ENCODE results near the gene AMDHD1.
A peak's percentile ranks its signal among the peaks of the same experiment; 100 is the strongest.
"Not testable (repeated sequence)": the region's sequence is repeated elsewhere in the genome, so short reads cannot be mapped to it uniquely, and the experiment has no call there.

The AMDHD1 gene

DNA sequence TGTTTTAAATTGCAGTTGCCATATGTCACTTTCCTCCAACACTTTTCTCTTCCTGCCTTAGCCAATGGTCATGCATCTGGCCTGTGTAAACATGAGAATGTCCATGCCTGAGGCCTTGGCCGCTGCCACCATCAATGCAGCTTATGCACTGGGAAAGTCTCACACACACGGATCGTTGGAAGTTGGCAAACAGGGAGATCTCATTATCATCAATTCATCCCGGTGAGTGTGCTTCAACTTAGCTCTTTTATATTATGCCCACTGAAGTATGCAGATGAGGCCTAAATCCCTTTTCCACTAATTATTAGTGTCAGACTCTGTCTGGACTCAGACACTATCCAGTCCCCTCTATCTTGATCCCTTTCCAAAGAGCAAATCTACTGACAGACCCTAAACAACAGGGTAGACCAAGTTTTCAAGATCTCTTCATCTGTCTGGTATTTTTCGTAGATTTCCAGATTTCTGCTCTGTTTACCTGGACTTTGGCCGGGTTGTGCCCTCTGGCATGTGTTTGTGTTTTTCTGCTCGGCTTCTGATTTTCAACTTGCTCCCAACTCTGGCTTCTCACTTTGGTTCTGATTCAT, 23.2 kb downstream of the AMDHD1 start:
- no peak for TF ChIP-seq ZFX (IDR thresholded peaks at IDR 0.05; ENCODE audit: borderline replicate concordance)
- TF ChIP-seq, protein P1, sequence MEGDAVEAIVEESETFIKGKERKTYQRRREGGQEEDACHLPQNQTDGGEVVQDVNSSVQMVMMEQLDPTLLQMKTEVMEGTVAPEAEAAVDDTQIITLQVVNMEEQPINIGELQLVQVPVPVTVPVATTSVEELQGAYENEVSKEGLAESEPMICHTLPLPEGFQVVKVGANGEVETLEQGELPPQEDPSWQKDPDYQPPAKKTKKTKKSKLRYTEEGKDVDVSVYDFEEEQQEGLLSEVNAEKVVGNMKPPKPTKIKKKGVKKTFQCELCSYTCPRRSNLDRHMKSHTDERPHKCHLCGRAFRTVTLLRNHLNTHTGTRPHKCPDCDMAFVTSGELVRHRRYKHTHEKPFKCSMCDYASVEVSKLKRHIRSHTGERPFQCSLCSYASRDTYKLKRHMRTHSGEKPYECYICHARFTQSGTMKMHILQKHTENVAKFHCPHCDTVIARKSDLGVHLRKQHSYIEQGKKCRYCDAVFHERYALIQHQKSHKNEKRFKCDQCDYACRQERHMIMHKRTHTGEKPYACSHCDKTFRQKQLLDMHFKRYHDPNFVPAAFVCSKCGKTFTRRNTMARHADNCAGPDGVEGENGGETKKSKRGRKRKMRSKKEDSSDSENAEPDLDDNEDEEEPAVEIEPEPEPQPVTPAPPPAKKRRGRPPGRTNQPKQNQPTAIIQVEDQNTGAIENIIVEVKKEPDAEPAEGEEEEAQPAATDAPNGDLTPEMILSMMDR (IDR thresholded peaks at IDR 0.05), result no peak
- H3K27ac ChIP-seq, result peak overlapping the region; percentile 62

DNA sequence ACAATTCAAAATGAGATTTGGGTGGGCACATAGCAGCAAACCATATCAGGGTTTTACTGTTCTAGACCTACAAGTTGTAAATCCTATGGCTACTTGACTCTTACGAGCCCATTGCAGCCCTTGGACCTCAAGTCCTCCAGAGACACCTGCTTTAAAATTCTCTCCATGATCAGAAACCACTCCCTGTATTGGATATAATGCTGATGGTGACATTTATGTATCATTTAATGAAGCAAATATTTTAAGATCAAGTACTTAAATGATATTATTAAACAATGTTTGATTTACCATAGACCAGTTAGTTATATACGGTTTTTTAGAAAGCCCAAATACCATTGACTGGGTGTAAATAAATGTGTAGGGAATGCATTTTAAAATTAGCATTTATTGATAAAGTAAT, 24.2 kb downstream of the AMDHD1 start:
- H3K27ac ChIP-seq, result no peak overlapping the region
- TF ChIP-seq, protein P1 (IDR thresholded peaks at IDR 0.05), result no peak
- no peak for TF ChIP-seq ZFX (IDR thresholded peaks at IDR 0.05; ENCODE audit: borderline replicate concordance)

DNA sequence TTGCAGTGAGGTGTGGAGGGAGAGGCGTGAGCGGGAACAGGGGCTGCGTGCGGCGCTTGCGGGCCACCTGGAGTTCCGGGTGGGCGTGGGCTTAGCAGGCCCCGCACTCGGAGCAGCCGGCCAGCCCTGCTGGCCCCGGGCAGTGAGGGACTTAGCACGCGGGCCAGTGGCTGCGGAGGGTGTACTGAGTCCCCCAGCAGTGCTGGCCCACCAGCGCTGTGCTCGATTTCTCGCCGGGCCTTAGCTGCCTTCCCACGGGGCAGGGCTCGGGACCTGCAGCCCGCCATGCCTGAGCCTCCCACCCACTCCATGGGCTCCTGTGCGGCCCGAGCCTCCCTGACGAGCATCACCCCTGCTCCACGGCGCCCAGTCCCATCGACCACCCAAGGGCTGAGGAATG, 26.0 kb downstream of the AMDHD1 start:
- H3K27ac ChIP-seq, result not testable (repeated sequence)

DNA sequence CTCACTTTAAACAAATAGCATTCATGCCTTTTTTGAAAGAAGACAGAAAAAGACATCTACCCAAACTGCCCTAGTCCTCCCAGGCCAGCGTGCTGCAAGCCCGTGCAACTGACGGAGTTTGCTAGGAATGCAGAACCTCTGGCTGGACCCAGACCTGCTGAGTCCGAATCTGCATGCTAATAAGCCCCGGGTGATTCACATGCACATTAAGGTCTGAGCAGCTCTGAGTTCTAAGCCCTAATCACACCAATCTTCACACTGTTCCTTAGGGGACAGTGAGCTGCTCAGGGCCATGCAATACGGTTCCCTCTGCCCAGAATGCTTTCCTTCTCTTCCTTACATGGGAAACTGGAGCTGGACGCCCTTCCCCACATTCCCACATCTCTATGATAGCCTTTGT, 27.8 kb downstream of the AMDHD1 start:
- no peak overlapping the region for H3K27ac ChIP-seq
- TF ChIP-seq ZFX (IDR thresholded peaks at IDR 0.05; ENCODE audit: borderline replicate concordance), result no peak
- TF ChIP-seq, protein P1 (IDR thresholded peaks at IDR 0.05), result no peak

DNA sequence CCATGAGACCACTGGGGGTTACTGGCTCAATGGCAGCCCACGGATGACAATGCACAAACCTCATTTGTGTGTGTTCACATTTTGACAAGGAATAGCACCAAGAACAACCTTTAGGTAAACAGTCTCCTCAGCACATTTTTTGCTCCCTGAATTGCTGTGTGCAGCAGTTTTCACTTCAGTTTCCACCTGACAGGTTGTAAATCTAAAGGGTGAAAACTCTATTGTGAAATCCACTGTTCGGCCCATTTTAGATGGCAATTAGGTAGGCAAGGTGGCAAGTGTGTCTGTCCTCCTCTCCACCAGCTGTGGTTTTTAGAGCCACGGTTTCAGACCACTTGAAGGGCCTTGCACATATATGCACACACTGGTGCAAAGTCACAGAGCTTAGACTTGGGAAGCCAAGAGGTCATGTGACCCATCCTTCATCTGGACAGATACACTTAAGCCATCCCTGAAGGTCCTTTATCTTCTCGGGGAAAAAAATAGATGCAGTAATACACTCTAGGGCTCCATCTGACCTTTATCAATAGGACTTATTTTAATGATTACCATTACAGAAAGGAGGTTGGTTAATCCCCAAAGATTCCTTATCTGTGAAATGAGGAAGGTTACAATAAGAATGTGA, 29.8 kb downstream of the AMDHD1 start:
- TF ChIP-seq, protein P1 (IDR thresholded peaks at IDR 0.05), result no peak
- TF ChIP-seq ZFX (IDR thresholded peaks at IDR 0.05; ENCODE audit: borderline replicate concordance), result no peak
- no peak overlapping the region for H3K27ac ChIP-seq

DNA sequence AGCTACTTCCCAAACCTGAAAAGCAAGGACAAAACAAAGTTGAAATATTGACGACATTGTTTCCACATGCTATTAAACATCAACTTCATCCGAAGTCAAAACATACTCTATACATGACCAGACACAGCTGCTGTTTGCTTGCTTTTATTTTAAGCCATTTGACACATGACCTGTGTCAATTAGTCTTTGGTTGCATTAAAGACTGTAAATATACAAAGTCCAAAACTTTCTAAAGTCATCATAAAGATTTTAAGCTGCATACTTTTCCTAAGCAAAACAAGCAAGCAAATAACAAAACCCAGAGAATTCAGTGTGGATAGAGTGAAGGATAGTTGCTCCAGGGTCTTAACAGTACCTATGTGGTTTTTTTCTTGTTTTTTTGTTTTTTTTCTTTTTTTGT, 31.2 kb downstream of the AMDHD1 start:
- TF ChIP-seq ZFX (IDR thresholded peaks at IDR 0.05; ENCODE audit: borderline replicate concordance), result no peak
- TF ChIP-seq, protein P1 (IDR thresholded peaks at IDR 0.05), result no peak
- no peak overlapping the region for H3K27ac ChIP-seq

DNA sequence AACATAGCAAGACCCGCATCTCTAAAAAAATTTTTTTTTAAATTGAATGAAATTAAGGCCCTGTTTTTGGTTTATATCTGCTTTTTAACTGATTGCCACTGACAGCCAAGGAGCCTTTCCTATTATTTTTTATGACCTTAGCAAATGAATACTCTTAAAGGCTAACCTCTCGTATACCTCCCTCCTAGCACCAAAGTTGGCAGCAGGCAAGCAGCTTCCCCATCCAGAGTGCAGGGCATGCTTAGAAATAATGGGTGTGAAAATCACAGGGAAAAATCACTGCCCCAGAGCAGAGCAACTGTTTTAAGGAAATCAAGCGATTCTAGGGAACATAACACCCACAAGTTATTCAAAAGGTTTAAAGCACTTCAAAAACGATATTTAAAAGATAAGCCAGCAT, 32.4 kb downstream of the AMDHD1 start:
- TF ChIP-seq, protein P1 (IDR thresholded peaks at IDR 0.05), result no peak
- TF ChIP-seq ZFX (IDR thresholded peaks at IDR 0.05; ENCODE audit: borderline replicate concordance), result no peak
- no peak overlapping the region for H3K27ac ChIP-seq

DNA sequence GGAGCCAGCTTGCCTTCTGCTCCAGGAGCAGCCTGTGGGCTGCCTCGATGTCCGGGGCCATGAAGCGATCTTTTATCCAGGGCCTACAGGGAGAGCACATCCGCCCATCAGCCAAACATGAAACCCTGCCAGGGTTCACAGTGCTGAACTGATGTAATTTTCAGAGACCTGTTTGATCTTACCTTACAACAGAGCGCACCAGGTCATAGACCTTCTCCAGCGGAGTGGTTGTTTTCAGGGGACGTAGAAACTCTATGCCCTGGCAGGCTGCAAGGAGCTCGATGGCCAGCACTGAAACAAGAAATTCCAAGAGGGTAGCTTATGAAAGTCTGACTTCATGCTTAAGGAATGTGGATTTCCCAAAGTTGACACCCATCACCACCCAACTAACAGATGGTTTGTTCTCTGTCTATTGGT, 33.3 kb downstream of the AMDHD1 start:
- no peak overlapping the region for H3K27ac ChIP-seq
- no peak for TF ChIP-seq ZFX (IDR thresholded peaks at IDR 0.05; ENCODE audit: borderline replicate concordance)
- TF ChIP-seq, protein P1 (IDR thresholded peaks at IDR 0.05), result no peak

Data from 22Rv1 (cell line).